ENCODE measurements around the gene SORCS1.

- no peak for TF ChIP-seq CTCF (IDR thresholded peaks at IDR 0.05)
- no peak for TF ChIP-seq POLR2A (IDR thresholded peaks at IDR 0.05)
- TF ChIP-seq EP300 (IDR thresholded peaks at IDR 0.05): no peak
Observed at GRCh38 chr10:107011105-107011504, 153.4 kb downstream of the SORCS1 start.

Measured in tibial nerve (tissue), 4 donors.